Panc1 (cell line): Measurements from ENCODE around the gene WNT5A. TPM values are rescaled to one million over a fixed set of nuclear protein-coding genes. Genes with fewer than 3 reads are reported as not detected.

Experiments
- ATAC-seq: fragments of 200-7000 bp; cut with Tn5 transposase; 2 replicates; pipeline ENCODE4 v1.9.1; 2020; ENCODE audit warnings: mild to moderate bottlenecking, moderate library complexity
- BruUV-seq: library from RNA; stranded (reverse); fragments of 400-500 nt; replicated peaks from 2 replicates; lab custom pipeline; 2021; lab: Mats Ljungman, UMichigan
- CTCF ChIA-PET: fragments of 300-600 bp; sonication (Branson Sonifier 250); formaldehyde crosslinking; loops from one replicate; lab custom pipeline; 2022; ENCODE audit warnings: antibody characterized with exemption; lab: Charles Lee
- POLR2A ChIA-PET: fragments of 300-600 bp; sonication (Branson Sonifier 250); formaldehyde crosslinking; loops from one replicate; lab custom pipeline; 2022; ENCODE audit warnings: antibody characterized with exemption; lab: Charles Lee
- DNase-seq: peaks from one replicate; pipeline ENCODE4 v3.0.0-alpha.2; 2010; ENCODE audit warnings: low read depth, low spot score
- H3K27ac ChIP-seq: 2 replicates; pipeline ENCODE4 v1.5.1; 2011; ENCODE audit warnings: mild to moderate bottlenecking, low read length, inconsistent platforms
- H3K27me3 ChIP-seq: fragments of 200-500 bp; sonication (Bioruptor generic); 2 replicates; pipeline ENCODE4 v1.6.0; 2014; ENCODE audit warnings: low read length, inconsistent platforms; ENCODE audit not compliant: control insufficient read depth, insufficient read depth
- H3K36me3 ChIP-seq: fragments of 200-500 bp; sonication (Bioruptor generic); 2 replicates; pipeline ENCODE4 v1.5.1; 2014; ENCODE audit warnings: inconsistent platforms, mild to moderate bottlenecking, low read length, moderate library complexity; ENCODE audit not compliant: control insufficient read depth, insufficient read depth
- H3K4me1 ChIP-seq: 2 replicates; pipeline ENCODE4 v1.5.1; 2011; ENCODE audit warnings: inconsistent platforms, mild to moderate bottlenecking, low read length, moderate library complexity; ENCODE audit not compliant: control insufficient read depth, insufficient read depth
- H3K4me3 ChIP-seq, 2 experiments: 2 replicates each; pipeline ENCODE4 v1.5.1; 2011 to 2012; ENCODE audit warnings: low read depth in 2 of 2, low read length in 2 of 2, mild to moderate bottlenecking in 2 of 2, inconsistent platforms in 1 of 2, moderate library complexity in 1 of 2
- H3K9me3 ChIP-seq: fragments of 200-500 bp; sonication (Bioruptor generic); 2 replicates; pipeline ENCODE4 v1.5.1; 2014; ENCODE audit warnings: low read depth, mild to moderate bottlenecking, inconsistent platforms, low read length, moderate library complexity; ENCODE audit not compliant: control insufficient read depth, insufficient read depth
- CTCF ChIP-seq: fragments of 450-650 bp; IDR thresholded peaks from 2 replicates; pipeline ENCODE4 v1.5.1; 2017; ENCODE audit warnings: mild to moderate bottlenecking
- POLR2AphosphoS5 ChIP-seq: IDR thresholded peaks from 2 replicates; pipeline ENCODE4 v1.6.1; 2012; ENCODE audit warnings: mild to moderate bottlenecking, low read depth, low read length, moderate library complexity
- REST ChIP-seq, 2 experiments: IDR thresholded peaks; 2 replicates each; pipeline ENCODE4 v1.6.1; 2011 to 2012; ENCODE audit warnings: low read depth in 2 of 2, control low read depth in 1 of 2, low read length in 1 of 2, mild to moderate bottlenecking in 1 of 2, moderate library complexity in 1 of 2; ENCODE audit not compliant: insufficient read depth in 1 of 2
- SIN3A ChIP-seq: IDR thresholded peaks from 2 replicates; pipeline ENCODE4 v1.6.1; 2012; ENCODE audit warnings: low read depth, mild to moderate bottlenecking, low read length, moderate library complexity, borderline replicate concordance; ENCODE audit not compliant: insufficient read depth
- TCF7L2 ChIP-seq: IDR thresholded peaks from 2 replicates; pipeline ENCODE4 v1.6.1; 2011; ENCODE audit warnings: mild to moderate bottlenecking, low read depth, low read length, inconsistent platforms
- in situ Hi-C: cut with HindIII; loops from 2 replicates; pipeline ENCODE4 v1.10.0; 2016; ENCODE audit warnings: low sequenced_read_pairs, low pct_unique_long_range_greater_than_20kb
- intact Hi-C: fragments of 100-400 bp; cut with micrococcal nuclease; formaldehyde crosslinking; loops from one replicate; pipeline ENCODE4 v1.10.0; 2022; ENCODE audit not compliant: unreplicated experiment
- total RNA-seq: library from RNA; stranded (reverse); gene quantifications from one replicate; pipeline ENCODE4 v1.2.1, GENCODE V29; 2021; ENCODE audit not compliant: unreplicated experiment

WNT5A gene
- total RNA-seq, 1 experiment from 2014 or later, result 0.54 TPM

- in situ Hi-C loops (no loop called here), intact Hi-C loops (no loop called here)
- ChIA-PET POLR2A (no interaction called here), CTCF (no interaction called here)
- no peaks in the 10 kb centered on the region for H3K9me3 ChIP-seq
- H3K27ac ChIP-seq, result no peak overlapping the region
- DNase-seq (no peak), ATAC-seq (no peak)
- no peaks in the 10 kb centered on the region for H3K4me1 ChIP-seq
- no peaks in the 10 kb centered on the region for H3K27me3 ChIP-seq
- H3K4me3 ChIP-seq, result no peak overlapping the region
- H3K36me3 ChIP-seq, result no peaks in the 10 kb centered on the region
- no peak for TF ChIP-seq CTCF
- no peak for TF ChIP-seq POLR2AphosphoS5
- TF ChIP-seq SIN3A, result no peak
- TF ChIP-seq REST (IDR thresholded peaks at IDR 0.05; ENCODE audit: insufficient read depth in 1 of 2, low read depth in 2 of 2, low read length in 1 of 2), result no peak
- TF ChIP-seq TCF7L2, result no peak
- no TSS peak for BruUV-seq
Measured at GRCh38 chr3:55500555-55501330, 13.6 kb upstream of the WNT5A start.

GRCh38 chr3:55498520-55498919 is 11.4 kb upstream of the WNT5A start:
- no peak overlapping the region for H3K4me3 ChIP-seq
- H3K27ac ChIP-seq, result no peak overlapping the region
- TF ChIP-seq CTCF, result no peak
- no peak for TF ChIP-seq POLR2AphosphoS5
- no peak for TF ChIP-seq TCF7L2
- TF ChIP-seq SIN3A, result no peak
- no peak for TF ChIP-seq REST (IDR thresholded peaks at IDR 0.05; ENCODE audit: insufficient read depth in 1 of 2, low read depth in 2 of 2, low read length in 1 of 2)
- POLR2A ChIA-PET, result no interaction called here
- no peaks in the 10 kb centered on the region for H3K9me3 ChIP-seq
- ATAC-seq (no peak), DNase-seq (no peak)
- in situ Hi-C loops (no loop called here), intact Hi-C loops (no loop called here)
- no peaks in the 10 kb centered on the region for H3K27me3 ChIP-seq
- no peaks in the 10 kb centered on the region for H3K36me3 ChIP-seq
- no peaks in the 10 kb centered on the region for H3K4me1 ChIP-seq
- CTCF ChIA-PET, result no interaction called here
- BruUV-seq, result no TSS peak
